HepG2 (cell line): Measurements from ENCODE around the gene MECR. TPM values are rescaled to one million over a fixed set of nuclear protein-coding genes. Genes with fewer than 3 reads are reported as not detected.

Experiments
- ARNT2 ChIP-seq: sonication (generic); formaldehyde crosslinking; IDR thresholded peaks from 2 replicates; pipeline ENCODE4 v1.8.0; 2022; ENCODE audit warnings: mild to moderate bottlenecking, low read depth, missing genetic modification reagents, moderate library complexity
- ATF5 ChIP-seq: sonication (generic); formaldehyde crosslinking; IDR thresholded peaks from 2 replicates; pipeline ENCODE4 v1.4.0; 2020; ENCODE audit warnings: mild to moderate bottlenecking, low read depth, missing genetic modification reagents
- ATF7-NPFF ChIP-seq: sonication (generic); formaldehyde crosslinking; IDR thresholded peaks from 2 replicates; pipeline ENCODE4 v1.8.1; 2023; ENCODE audit warnings: mild to moderate bottlenecking, low read depth, missing genetic modification reagents, moderate library complexity
- FOSL1 ChIP-seq: sonication (generic); formaldehyde crosslinking; IDR thresholded peaks from 2 replicates; pipeline ENCODE4 v1.9.0; 2021; ENCODE audit warnings: missing genetic modification reagents, borderline replicate concordance
- KLF12 ChIP-seq: sonication (generic); formaldehyde crosslinking; IDR thresholded peaks from 2 replicates; pipeline ENCODE4 v1.4.0; 2020; ENCODE audit warnings: missing genetic modification reagents, borderline replicate concordance
- MATR3 ChIP-seq: sonication (generic); formaldehyde crosslinking; IDR thresholded peaks from 2 replicates; pipeline ENCODE4 v1.4.0; 2020; ENCODE audit warnings: missing genetic modification reagents
- MXD1 ChIP-seq: sonication (generic); formaldehyde crosslinking; IDR thresholded peaks from 2 replicates; pipeline ENCODE4 v1.4.0; 2020; ENCODE audit warnings: mild to moderate bottlenecking, missing genetic modification reagents
- NR3C1 ChIP-seq: sonication (generic); formaldehyde crosslinking; IDR thresholded peaks from 2 replicates; pipeline ENCODE4 v1.4.0; 2020; ENCODE audit warnings: missing genetic modification reagents
- RFX1 ChIP-seq: fragments of 450-650 bp; IDR thresholded peaks from 2 replicates; pipeline ENCODE4 v1.6.1; 2017
- SPEN ChIP-seq: sonication (generic); formaldehyde crosslinking; IDR thresholded peaks from 2 replicates; pipeline ENCODE4 v1.5.1; 2020; ENCODE audit warnings: low read depth, mild to moderate bottlenecking, missing genetic modification reagents
- TEF ChIP-seq: sonication (generic); formaldehyde crosslinking; IDR thresholded peaks from 2 replicates; pipeline ENCODE4 v1.5.0; 2020; ENCODE audit warnings: missing genetic modification reagents
- ZNF12 ChIP-seq: sonication (generic); formaldehyde crosslinking; IDR thresholded peaks from 2 replicates; pipeline ENCODE4 v1.5.0; 2020; ENCODE audit warnings: missing genetic modification reagents
- ZNF615 ChIP-seq: sonication (generic); formaldehyde crosslinking; IDR thresholded peaks from 2 replicates; pipeline ENCODE4 v1.5.0; 2020; ENCODE audit warnings: mild to moderate bottlenecking, missing genetic modification reagents, borderline replicate concordance
- ZNF709 ChIP-seq: sonication (generic); formaldehyde crosslinking; IDR thresholded peaks from 2 replicates; pipeline ENCODE4 v1.5.0; 2020; ENCODE audit warnings: mild to moderate bottlenecking, missing genetic modification reagents
- ZSCAN22 ChIP-seq: sonication (generic); formaldehyde crosslinking; IDR thresholded peaks from 2 replicates; pipeline ENCODE4 v1.4.0; 2020; ENCODE audit warnings: mild to moderate bottlenecking, missing genetic modification reagents
- polyA plus RNA-seq, 8 experiments: library from polyadenylated mRNA; depleted of rRNA in 3 of 8; stranded (reverse) in 7 of 8; unstranded in 1 of 8; fragments of >200 nt; fragmentation: Illumina TruSeq in 4 of 8; extraction: Trizol in 4 of 8; gene quantifications; 2 replicates each; pipeline versions ENCODE4 v1.2.1 to v1.2.3, GENCODE V29; 2011 to 2016; ENCODE audit warnings: low read depth in 4 of 8, missing spikeins in 1 of 8, mixed read lengths in 1 of 8; ENCODE audit not compliant: insufficient read depth in 1 of 8
- total RNA-seq, 5 experiments: library from RNA; depleted of rRNA; stranded (reverse); fragments of >200 nt; fragmentation: Illumina TruSeq; extraction: Trizol; gene quantifications; 2 replicates each; pipeline ENCODE4 v1.2.3, GENCODE V29; 2016; ENCODE audit warnings: low read depth in 1 of 5
- TF ChIP-seq, protein P1 (sequence below): sonication (generic); formaldehyde crosslinking; IDR thresholded peaks from 2 replicates; pipeline ENCODE4 v1.4.0; 2020; ENCODE audit warnings: mild to moderate bottlenecking, missing genetic modification reagents, borderline replicate concordance
- TF ChIP-seq, protein P2 (sequence below): IDR thresholded peaks from 2 replicates; pipeline ENCODE4 v1.4.0; 2020; ENCODE audit warnings: mild to moderate bottlenecking, missing genetic modification reagents

MECR gene
- total and polyA plus RNA-seq, 2 of the 13 experiments (the other 11 are each of a cell fraction or from before 2014, with no cell fraction given): 18.8 to 24.9 TPM

DNA sequence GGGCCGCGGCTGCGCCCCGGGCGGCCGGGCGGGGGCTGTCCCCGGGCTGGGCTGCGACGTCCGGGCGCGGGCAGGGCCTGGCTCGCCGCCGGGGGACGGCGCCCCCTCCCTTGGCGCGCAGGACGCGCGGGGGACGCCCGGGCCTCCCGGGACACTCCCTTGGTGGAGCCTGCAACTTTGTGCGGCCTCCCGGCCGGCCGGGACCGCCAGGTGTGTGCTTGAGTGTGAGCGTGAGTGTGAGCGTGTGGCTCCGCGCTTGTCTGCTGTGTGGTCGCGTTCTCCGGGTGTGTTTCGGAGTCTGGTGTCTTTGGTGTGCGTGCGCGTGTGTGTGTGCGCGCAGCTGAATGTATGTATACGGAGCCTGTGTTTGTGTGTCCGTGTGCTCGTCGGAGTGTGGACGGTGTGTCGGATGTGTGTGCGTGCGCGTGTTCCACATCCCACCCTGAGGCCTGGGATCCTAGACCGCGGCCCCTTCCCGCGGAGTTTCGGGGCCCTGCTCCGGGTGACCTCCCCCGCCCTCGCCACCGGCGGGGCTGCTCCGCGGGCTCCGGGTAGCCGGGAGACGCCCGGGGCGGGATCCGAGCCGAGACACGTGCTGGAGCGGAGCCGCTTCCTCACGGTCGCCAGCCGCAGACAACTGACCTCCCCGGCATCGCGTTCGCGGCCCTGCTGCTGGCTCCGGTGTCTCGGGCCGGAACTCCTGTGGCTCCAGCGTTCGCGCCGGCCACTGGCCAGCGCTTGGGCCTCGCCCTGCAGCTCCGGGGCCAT lies 7.3 kb upstream of the MECR start (continued):
- TF ChIP-seq, protein P1, sequence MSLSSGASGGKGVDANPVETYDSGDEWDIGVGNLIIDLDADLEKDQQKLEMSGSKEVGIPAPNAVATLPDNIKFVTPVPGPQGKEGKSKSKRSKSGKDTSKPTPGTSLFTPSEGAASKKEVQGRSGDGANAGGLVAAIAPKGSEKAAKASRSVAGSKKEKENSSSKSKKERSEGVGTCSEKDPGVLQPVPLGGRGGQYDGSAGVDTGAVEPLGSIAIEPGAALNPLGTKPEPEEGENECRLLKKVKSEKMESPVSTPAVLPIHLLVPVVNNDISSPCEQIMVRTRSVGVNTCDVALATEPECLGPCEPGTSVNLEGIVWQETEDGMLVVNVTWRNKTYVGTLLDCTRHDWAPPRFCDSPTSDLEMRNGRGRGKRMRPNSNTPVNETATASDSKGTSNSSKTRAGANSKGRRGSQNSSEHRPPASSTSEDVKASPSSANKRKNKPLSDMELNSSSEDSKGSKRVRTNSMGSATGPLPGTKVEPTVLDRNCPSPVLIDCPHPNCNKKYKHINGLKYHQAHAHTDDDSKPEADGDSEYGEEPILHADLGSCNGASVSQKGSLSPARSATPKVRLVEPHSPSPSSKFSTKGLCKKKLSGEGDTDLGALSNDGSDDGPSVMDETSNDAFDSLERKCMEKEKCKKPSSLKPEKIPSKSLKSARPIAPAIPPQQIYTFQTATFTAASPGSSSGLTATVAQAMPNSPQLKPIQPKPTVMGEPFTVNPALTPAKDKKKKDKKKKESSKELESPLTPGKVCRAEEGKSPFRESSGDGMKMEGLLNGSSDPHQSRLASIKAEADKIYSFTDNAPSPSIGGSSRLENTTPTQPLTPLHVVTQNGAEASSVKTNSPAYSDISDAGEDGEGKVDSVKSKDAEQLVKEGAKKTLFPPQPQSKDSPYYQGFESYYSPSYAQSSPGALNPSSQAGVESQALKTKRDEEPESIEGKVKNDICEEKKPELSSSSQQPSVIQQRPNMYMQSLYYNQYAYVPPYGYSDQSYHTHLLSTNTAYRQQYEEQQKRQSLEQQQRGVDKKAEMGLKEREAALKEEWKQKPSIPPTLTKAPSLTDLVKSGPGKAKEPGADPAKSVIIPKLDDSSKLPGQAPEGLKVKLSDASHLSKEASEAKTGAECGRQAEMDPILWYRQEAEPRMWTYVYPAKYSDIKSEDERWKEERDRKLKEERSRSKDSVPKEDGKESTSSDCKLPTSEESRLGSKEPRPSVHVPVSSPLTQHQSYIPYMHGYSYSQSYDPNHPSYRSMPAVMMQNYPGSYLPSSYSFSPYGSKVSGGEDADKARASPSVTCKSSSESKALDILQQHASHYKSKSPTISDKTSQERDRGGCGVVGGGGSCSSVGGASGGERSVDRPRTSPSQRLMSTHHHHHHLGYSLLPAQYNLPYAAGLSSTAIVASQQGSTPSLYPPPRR (CRISPR knock-in tag): 0 out of 2 replicates have a peak, but pooled peaks have one; percentile 32
- TF ChIP-seq ZNF709 (no peak), TEF (CRISPR knock-in tag) (no peak), ATF5 (no peak), ZNF12 (CRISPR knock-in tag) (no peak), ZNF615 (CRISPR knock-in tag) (no peak), ARNT2 (peak; percentile 66), NR3C1 (CRISPR knock-in tag) (no peak), RFX1 (no peak), MATR3 (CRISPR knock-in tag) (no peak), ATF7-NPFF (no peak), ZSCAN22 (CRISPR knock-in tag) (no peak), FOSL1 (CRISPR knock-in tag) (no peak), KLF12 (CRISPR knock-in tag) (no peak), SPEN (CRISPR knock-in tag) (no peak; the same call in 1 of the 2 replicates), MXD1 (peak; percentile 93)
- TF ChIP-seq, protein P2, sequence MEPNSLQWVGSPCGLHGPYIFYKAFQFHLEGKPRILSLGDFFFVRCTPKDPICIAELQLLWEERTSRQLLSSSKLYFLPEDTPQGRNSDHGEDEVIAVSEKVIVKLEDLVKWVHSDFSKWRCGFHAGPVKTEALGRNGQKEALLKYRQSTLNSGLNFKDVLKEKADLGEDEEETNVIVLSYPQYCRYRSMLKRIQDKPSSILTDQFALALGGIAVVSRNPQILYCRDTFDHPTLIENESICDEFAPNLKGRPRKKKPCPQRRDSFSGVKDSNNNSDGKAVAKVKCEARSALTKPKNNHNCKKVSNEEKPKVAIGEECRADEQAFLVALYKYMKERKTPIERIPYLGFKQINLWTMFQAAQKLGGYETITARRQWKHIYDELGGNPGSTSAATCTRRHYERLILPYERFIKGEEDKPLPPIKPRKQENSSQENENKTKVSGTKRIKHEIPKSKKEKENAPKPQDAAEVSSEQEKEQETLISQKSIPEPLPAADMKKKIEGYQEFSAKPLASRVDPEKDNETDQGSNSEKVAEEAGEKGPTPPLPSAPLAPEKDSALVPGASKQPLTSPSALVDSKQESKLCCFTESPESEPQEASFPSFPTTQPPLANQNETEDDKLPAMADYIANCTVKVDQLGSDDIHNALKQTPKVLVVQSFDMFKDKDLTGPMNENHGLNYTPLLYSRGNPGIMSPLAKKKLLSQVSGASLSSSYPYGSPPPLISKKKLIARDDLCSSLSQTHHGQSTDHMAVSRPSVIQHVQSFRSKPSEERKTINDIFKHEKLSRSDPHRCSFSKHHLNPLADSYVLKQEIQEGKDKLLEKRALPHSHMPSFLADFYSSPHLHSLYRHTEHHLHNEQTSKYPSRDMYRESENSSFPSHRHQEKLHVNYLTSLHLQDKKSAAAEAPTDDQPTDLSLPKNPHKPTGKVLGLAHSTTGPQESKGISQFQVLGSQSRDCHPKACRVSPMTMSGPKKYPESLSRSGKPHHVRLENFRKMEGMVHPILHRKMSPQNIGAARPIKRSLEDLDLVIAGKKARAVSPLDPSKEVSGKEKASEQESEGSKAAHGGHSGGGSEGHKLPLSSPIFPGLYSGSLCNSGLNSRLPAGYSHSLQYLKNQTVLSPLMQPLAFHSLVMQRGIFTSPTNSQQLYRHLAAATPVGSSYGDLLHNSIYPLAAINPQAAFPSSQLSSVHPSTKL (CRISPR knock-in tag): peak; percentile 23; the same call in 1 of the 2 replicates
